Hippocampal formation (tissue), 2 donors: ENCODE data around the gene SERF2.
"Not testable (repeated sequence)": the region's sequence is repeated elsewhere in the genome, so short reads cannot be mapped to it uniquely, and the experiment has no call there.

Experiments
- DNase-seq, 2 donors: peaks; one replicate each; lab custom pipeline; 2025; lab: John Stamatoyannopoulos, UW

Gene SERF2

GRCh38 chr15:43829951-43830540 lies 37.9 kb downstream of the SERF2 start:
- not testable (repeated sequence) for DNase-seq

GRCh38 chr15:43830691-43831275 lies 38.7 kb downstream of the SERF2 start:
- not testable (repeated sequence) for DNase-seq

- not testable (repeated sequence) for DNase-seq
Observed at GRCh38 chr15:43831519-43832052, 39.5 kb downstream of the SERF2 start.

- DNase-seq = not testable (repeated sequence)
Observed at GRCh38 chr15:43832485-43832884, 40.4 kb downstream of the SERF2 start.

- DNase-seq = no peak
Observed at GRCh38 chr15:43845421-43845820, 53.3 kb downstream of the SERF2 start.
